HL-60 (cell line): ENCODE data around the gene PCNX2.

ENCODE experiments used
- DNase-seq, 2 experiments: peaks; one replicate each; pipeline ENCODE4 v3.0.0-alpha.2; 2010 to 2020; ENCODE audit warnings: low read depth in 1 of 2, low spot score in 1 of 2
- H3K27ac ChIP-seq: fragments of 250-450 bp; sonication (Bioruptor Pico); replicated peaks from 2 replicates; pipeline ENCODE4 v1.5.1; 2020; ENCODE audit warnings: mild to moderate bottlenecking, moderate library complexity
- H3K27me3 ChIP-seq: fragments of 250-450 bp; sonication (Bioruptor Pico); 2 replicates; pipeline ENCODE4 v1.5.1; 2021; ENCODE audit warnings: mild to moderate bottlenecking, moderate library complexity; ENCODE audit not compliant: insufficient read depth, poor library complexity, severe bottlenecking
- H3K4me3 ChIP-seq: replicated peaks from 2 replicates; pipeline ENCODE4 v1.5.1; 2011; ENCODE audit warnings: mild to moderate bottlenecking, control low read depth, low read length; ENCODE audit not compliant: insufficient read depth
- CTCF ChIP-seq: IDR thresholded peaks from one replicate; pipeline ENCODE4 v1.5.1; 2011; ENCODE audit warnings: low read length, control low read depth, inconsistent platforms; ENCODE audit not compliant: insufficient read depth
- GABPA ChIP-seq: IDR thresholded peaks from 2 replicates; pipeline ENCODE4 v1.6.1; 2012; ENCODE audit warnings: low read depth
- POLR2AphosphoS5 ChIP-seq: IDR thresholded peaks from 2 replicates; pipeline ENCODE4 v1.6.1; 2012; ENCODE audit warnings: low read depth
- REST ChIP-seq: IDR thresholded peaks from 2 replicates; pipeline ENCODE4 v1.6.1; 2012; ENCODE audit warnings: low read depth; ENCODE audit not compliant: insufficient replicate concordance
- SPI1 ChIP-seq: IDR thresholded peaks from 2 replicates; pipeline ENCODE4 v1.6.1; 2012; ENCODE audit warnings: low read depth, mild to moderate bottlenecking, borderline replicate concordance

PCNX2 gene

GRCh38 chr1:232937741-232938375 is 357.7 kb downstream of the PCNX2 start:
- Histone ChIP-seq H3K4me3 (no peak overlapping the region), H3K27me3 (no peaks in the 10 kb centered on the region), H3K27ac (peak overlapping the region; percentile 55)
- TF ChIP-seq CTCF (no peak), SPI1 (no peak), GABPA (no peak), REST (peak; percentile 15), POLR2AphosphoS5 (peak; percentile 28; the same call in 1 of the 2 replicates)
- peak; percentile 65 to 96 for DNase-seq

- no peak for TF ChIP-seq POLR2AphosphoS5
- TF ChIP-seq REST, result no peak
- no peak for TF ChIP-seq CTCF
- TF ChIP-seq SPI1, result no peak
- no peak for TF ChIP-seq GABPA
Measured at GRCh38 chr1:232936941-232937340, 358.6 kb downstream of the PCNX2 start.

More at GRCh38 chr1:232936941-232937340, 358.6 kb downstream of the PCNX2 start:
- Histone ChIP-seq H3K27me3 (no peaks in the 10 kb centered on the region), H3K4me3 (no peak overlapping the region), H3K27ac (no peak overlapping the region)
- DNase-seq, result no peak
